Suprapubic skin (tissue), 4 donors: ENCODE results near the gene GNAL. TPM values are rescaled to one million over a fixed set of nuclear protein-coding genes. Genes with fewer than 3 reads are reported as not detected.

ENCODE experiments used
- DNase-seq, 2 donors: peaks; one replicate each; pipeline ENCODE4 v3.0.0-alpha.2; 2019; ENCODE audit warnings: low spot score in 2 of 2
- H3K27ac ChIP-seq: fragments of 200-600 bp; sonication (generic); one replicate; pipeline ENCODE4 v1.5.1; 2019
- H3K27me3 ChIP-seq: fragments of 200-600 bp; sonication (generic); one replicate; pipeline ENCODE4 v1.5.1; 2019
- H3K36me3 ChIP-seq: fragments of 200-600 bp; sonication (generic); one replicate; pipeline ENCODE4 v1.5.1; 2019
- H3K4me1 ChIP-seq: fragments of 200-600 bp; sonication (generic); one replicate; pipeline ENCODE4 v1.5.1; 2019
- H3K4me3 ChIP-seq: fragments of 200-600 bp; sonication (generic); one replicate; pipeline ENCODE4 v1.5.1; 2019; ENCODE audit warnings: mild to moderate bottlenecking
- H3K9me3 ChIP-seq: fragments of 200-600 bp; sonication (generic); one replicate; pipeline ENCODE4 v1.5.1; 2019
- CTCF ChIP-seq, 2 donors: fragments of 200-600 bp in 1 of 2; fragments of 450-650 bp in 1 of 2; sonication (generic) in 1 of 2; IDR thresholded peaks; one replicate each; pipeline ENCODE4 v1.5.1; 2016 to 2019; ENCODE audit warnings: antibody characterized with exemption in 2 of 2, mild to moderate bottlenecking in 1 of 2, moderate library complexity in 1 of 2
- EP300 ChIP-seq: sonication (generic); formaldehyde crosslinking; IDR thresholded peaks from one replicate; pipeline ENCODE4 v1.6.1; 2017; ENCODE audit warnings: antibody characterized with exemption
- POLR2A ChIP-seq, 2 donors: fragments of 450-650 bp; IDR thresholded peaks; one replicate each; pipeline ENCODE4 v1.6.1; 2017; ENCODE audit warnings: antibody characterized with exemption in 2 of 2, mild to moderate bottlenecking in 2 of 2, moderate library complexity in 2 of 2
- POLR2AphosphoS5 ChIP-seq, 3 donors: sonication (generic); formaldehyde crosslinking; IDR thresholded peaks; one replicate each; pipeline ENCODE4 v1.6.1; 2017; ENCODE audit warnings: antibody characterized with exemption in 3 of 3
- WGBS: methylation state at CpG from one replicate; pipeline ENCODE4 v1.1.5; 2018; 5-methylcytosine and 5-hydroxymethylcytosine counted together
- total RNA-seq, 4 donors: library from RNA; depleted of rRNA; stranded (reverse); fragments of >200 nt; gene quantifications; one replicate each; pipeline ENCODE4 v1.1.0, GENCODE V29; 2016

Gene GNAL
- total RNA-seq, 4 donors from 2014 or later = 8.7 to 17.2 (median 15.0) TPM

DNA sequence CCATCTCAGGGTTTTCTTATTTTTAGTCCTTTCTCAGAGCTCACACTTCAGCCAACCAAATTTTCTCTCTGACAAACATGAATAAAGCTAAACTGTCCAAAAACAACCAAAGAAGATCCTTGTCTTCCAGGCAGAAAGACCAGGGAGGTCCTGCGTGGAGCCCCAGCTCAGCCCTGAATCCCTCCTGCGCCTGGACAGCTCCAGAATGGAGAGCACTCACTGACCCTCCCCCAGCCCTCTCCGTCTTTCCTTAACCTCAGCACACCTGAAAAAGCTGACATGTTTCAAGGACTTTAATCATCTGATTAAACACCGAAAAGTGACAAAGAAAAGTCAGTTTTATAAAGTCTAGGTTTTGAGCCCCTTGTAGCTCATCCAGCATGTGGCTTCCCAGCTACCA lies 22.9 kb upstream of the GNAL start:
- Histone ChIP-seq H3K4me3 (no peak overlapping the region), H3K9me3 (no peaks in the 10 kb centered on the region), H3K4me1 (peaks cover 11% of the 10 kb centered on the region), H3K36me3 (no peaks in the 10 kb centered on the region), H3K27ac (no peak overlapping the region), H3K27me3 (peaks cover 7% of the 10 kb centered on the region)
- 71% methylated on average over 4 of the region's 4 CpGs for WGBS
- DNase-seq = no peak
- TF ChIP-seq POLR2AphosphoS5 (IDR thresholded peaks at IDR 0.05) (no peak), POLR2A (IDR thresholded peaks at IDR 0.05) (no peak), CTCF (IDR thresholded peaks at IDR 0.05) (no peak), EP300 (no peak)

DNA sequence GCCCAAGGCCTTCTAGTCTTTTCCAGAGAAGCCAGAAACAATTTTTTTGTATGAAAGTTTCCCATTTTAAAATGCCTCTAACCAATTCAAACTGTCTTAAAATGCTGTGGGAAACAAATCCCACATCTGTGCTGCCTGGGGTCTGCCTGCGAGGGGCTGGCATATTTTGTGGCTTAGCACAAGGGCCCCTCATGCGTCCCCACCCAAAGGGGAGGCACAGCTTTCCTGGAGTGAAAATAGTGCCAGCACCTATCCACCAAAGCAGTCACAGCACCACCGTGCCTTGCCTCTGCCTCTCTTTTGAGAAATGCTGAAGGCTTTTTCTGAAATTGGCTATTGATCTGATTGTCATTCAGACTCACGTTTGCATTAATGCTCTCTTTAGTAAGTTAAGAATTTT lies 22.2 kb upstream of the GNAL start:
- H3K27me3 ChIP-seq = peaks cover 7% of the 10 kb centered on the region
- DNase-seq = no peak
- TF ChIP-seq CTCF (IDR thresholded peaks at IDR 0.05) = no peak
- TF ChIP-seq POLR2A (IDR thresholded peaks at IDR 0.05) = no peak
- TF ChIP-seq POLR2AphosphoS5 (IDR thresholded peaks at IDR 0.05) = no peak
- no peak for TF ChIP-seq EP300
- no peak overlapping the region for H3K27ac ChIP-seq
- WGBS = 78% methylated on average over 4 of the region's 4 CpGs
- H3K4me3 ChIP-seq = no peak overlapping the region
- no peaks in the 10 kb centered on the region for H3K9me3 ChIP-seq
- no peaks in the 10 kb centered on the region for H3K36me3 ChIP-seq
- H3K4me1 ChIP-seq = peaks cover 11% of the 10 kb centered on the region

DNA sequence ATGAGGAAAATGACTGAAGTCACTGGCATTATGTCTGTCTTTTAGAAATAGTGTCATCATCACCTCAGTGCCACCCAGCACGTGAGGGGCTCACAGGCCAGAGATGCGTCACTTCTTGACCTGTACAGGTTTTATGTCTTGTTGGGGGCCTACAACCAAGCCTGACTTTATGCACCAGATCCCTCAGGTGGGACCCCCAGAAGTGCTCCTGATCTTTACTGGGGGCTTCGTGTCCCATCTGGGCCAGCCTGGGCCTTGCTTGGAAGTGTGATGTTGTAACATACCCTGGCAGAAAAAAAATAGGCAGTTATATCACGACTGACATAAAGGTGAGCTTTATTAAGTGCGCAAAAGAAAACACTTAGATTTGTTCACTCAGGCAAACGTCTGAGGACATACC lies 21.5 kb upstream of the GNAL start:
- WGBS = 86% methylated on average over 6 of the region's 6 CpGs
- Histone ChIP-seq H3K36me3 (no peaks in the 10 kb centered on the region), H3K27me3 (peaks cover 9% of the 10 kb centered on the region), H3K9me3 (no peaks in the 10 kb centered on the region), H3K4me1 (peaks cover 11% of the 10 kb centered on the region), H3K4me3 (no peak overlapping the region), H3K27ac (no peak overlapping the region)
- no peak for DNase-seq
- TF ChIP-seq EP300 (no peak), POLR2AphosphoS5 (IDR thresholded peaks at IDR 0.05) (no peak), POLR2A (IDR thresholded peaks at IDR 0.05) (no peak), CTCF (IDR thresholded peaks at IDR 0.05) (no peak)

- Histone ChIP-seq H3K4me1 (peaks cover 11% of the 10 kb centered on the region), H3K27me3 (peaks cover 12% of the 10 kb centered on the region), H3K36me3 (no peaks in the 10 kb centered on the region), H3K9me3 (no peaks in the 10 kb centered on the region), H3K4me3 (no peak overlapping the region), H3K27ac (no peak overlapping the region)
- TF ChIP-seq EP300 (no peak), POLR2AphosphoS5 (IDR thresholded peaks at IDR 0.05) (no peak), POLR2A (IDR thresholded peaks at IDR 0.05) (no peak), CTCF (IDR thresholded peaks at IDR 0.05) (no peak)
- no peak for DNase-seq
- WGBS = 56% methylated on average over 10 of the region's 10 CpGs
Measured at GRCh38 chr18:11668441-11669169, 20.5 kb upstream of the GNAL start.

DNA sequence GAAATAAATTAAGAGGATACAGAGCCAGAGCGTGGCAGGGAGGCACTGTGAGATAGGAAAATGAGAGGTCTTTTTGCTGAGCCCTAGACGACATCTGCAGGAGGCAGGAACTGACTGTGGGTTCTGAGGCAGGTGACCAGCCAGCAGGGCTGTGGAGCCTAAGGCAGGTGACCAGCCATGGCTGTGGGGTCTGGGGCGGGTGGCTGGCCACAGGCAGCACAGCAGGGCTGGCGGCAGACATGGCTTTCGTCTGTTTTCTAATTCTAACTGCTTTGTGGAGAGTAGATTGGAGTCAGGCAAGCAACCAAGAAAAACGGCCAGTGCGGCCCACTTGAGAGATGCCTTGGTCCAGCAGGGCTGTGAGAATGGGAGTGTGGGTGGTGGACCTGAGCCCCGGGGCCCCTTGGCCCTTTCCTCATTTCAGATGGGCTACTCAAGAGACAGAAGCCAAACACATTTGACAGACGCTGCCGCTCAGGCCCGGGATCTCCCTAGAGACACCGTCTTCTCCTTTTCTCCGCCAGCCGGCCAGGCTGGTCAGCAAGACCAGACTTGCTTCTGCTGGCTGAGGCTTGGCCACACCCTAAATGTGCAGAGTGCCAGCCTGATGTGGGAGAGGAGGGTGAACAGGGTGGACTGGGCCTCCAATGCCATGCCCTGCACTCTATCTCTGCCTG lies 19.7 kb upstream of the GNAL start:
- H3K27ac ChIP-seq = no peak overlapping the region
- peaks cover 11% of the 10 kb centered on the region for H3K4me1 ChIP-seq
- DNase-seq = no peak
- peaks cover 13% of the 10 kb centered on the region for H3K27me3 ChIP-seq
- no peaks in the 10 kb centered on the region for H3K9me3 ChIP-seq
- WGBS = 41% methylated on average over 10 of the region's 14 CpGs
- TF ChIP-seq EP300 (no peak), POLR2AphosphoS5 (IDR thresholded peaks at IDR 0.05) (no peak), CTCF (IDR thresholded peaks at IDR 0.05) (no peak), POLR2A (IDR thresholded peaks at IDR 0.05) (no peak)
- no peak overlapping the region for H3K4me3 ChIP-seq
- no peaks in the 10 kb centered on the region for H3K36me3 ChIP-seq
